ENCODE data around the gene CLCNKB. TPM values are rescaled to one million over a fixed set of nuclear protein-coding genes. Genes with fewer than 3 reads are reported as not detected.

Gene CLCNKB
- total and polyA plus RNA-seq, 2 donors (not counting 3 experiments of a cell fraction or from before 2014, with no cell fraction given), result 0.18 TPM; not detected in 1

DNA sequence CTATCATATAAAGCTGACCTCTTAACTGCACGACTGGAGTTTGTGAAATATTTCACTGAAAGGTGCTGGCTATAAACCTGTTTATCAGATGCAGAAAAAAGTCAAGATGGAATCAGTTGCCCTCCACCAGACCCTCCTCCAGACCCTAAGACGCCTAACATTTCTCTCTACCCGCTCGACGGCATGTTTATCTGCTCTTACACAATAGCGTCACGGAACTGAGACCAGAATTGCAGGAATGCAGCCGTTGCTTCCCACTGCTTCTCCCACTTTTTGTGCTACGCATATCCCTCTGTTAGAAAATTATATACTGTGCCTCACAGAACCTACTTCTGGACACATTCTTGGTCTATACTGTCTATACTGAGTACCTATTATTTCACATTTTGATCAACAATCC, 58.0 kb downstream of the CLCNKB start:
- H3K27me3 ChIP-seq (ENCODE audit: control insufficient read depth in 2 of 2, insufficient read depth in 2 of 2, low read length in 2 of 2), result peaks cover 0 to 6% of the 10 kb centered on the region in 2 experiments
- H4K20me1 ChIP-seq (replicated peaks; ENCODE audit: control insufficient read depth, extremely low read depth, insufficient read depth, low read length), result no peaks in the 10 kb centered on the region
- no peak for TF ChIP-seq FOS (IDR thresholded peaks at IDR 0.05; ENCODE audit: borderline replicate concordance, insufficient read depth, low read length)
- no peak for TF ChIP-seq POLR2AphosphoS5 (IDR thresholded peaks at IDR 0.05; ENCODE audit: insufficient read depth, low read depth, low read length)
- TF ChIP-seq, protein P1, sequence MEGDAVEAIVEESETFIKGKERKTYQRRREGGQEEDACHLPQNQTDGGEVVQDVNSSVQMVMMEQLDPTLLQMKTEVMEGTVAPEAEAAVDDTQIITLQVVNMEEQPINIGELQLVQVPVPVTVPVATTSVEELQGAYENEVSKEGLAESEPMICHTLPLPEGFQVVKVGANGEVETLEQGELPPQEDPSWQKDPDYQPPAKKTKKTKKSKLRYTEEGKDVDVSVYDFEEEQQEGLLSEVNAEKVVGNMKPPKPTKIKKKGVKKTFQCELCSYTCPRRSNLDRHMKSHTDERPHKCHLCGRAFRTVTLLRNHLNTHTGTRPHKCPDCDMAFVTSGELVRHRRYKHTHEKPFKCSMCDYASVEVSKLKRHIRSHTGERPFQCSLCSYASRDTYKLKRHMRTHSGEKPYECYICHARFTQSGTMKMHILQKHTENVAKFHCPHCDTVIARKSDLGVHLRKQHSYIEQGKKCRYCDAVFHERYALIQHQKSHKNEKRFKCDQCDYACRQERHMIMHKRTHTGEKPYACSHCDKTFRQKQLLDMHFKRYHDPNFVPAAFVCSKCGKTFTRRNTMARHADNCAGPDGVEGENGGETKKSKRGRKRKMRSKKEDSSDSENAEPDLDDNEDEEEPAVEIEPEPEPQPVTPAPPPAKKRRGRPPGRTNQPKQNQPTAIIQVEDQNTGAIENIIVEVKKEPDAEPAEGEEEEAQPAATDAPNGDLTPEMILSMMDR (IDR thresholded peaks at IDR 0.05; ENCODE audit: extremely low read depth in 1 of 2, insufficient read depth in 1 of 2, low read depth in 1 of 2, low read length in 2 of 2), result no peak
- TF ChIP-seq, protein P2, sequence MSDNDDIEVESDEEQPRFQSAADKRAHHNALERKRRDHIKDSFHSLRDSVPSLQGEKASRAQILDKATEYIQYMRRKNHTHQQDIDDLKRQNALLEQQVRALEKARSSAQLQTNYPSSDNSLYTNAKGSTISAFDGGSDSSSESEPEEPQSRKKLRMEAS (IDR thresholded peaks at IDR 0.05; ENCODE audit: insufficient read depth, insufficient read length), result no peak
- TF ChIP-seq MYC (IDR thresholded peaks at IDR 0.05; ENCODE audit: low read depth, low read length), result no peak
- TF ChIP-seq JUN (IDR thresholded peaks at IDR 0.05; ENCODE audit: borderline replicate concordance, insufficient read depth, insufficient read length, low read depth), result no peak
- no peak for TF ChIP-seq GATA2 (IDR thresholded peaks at IDR 0.05; ENCODE audit: insufficient read depth, insufficient read length, low read depth, low read length)
- no TSS peak for BruUV-seq (replicated peaks)
- FAIRE-seq (no peak), DNase-seq (ENCODE audit: low read depth, low spot score) (no peak)
- H3K4me3 ChIP-seq (replicated peaks in 1 of 3; ENCODE audit: insufficient read depth in 1 of 3, low read depth in 1 of 3, low read length in 3 of 3), result no peak overlapping the region
- H3K4me1 ChIP-seq (ENCODE audit: control insufficient read depth, extremely low read depth, insufficient read depth, low read length), result no peaks in the 10 kb centered on the region
- no peak overlapping the region for H3K9ac ChIP-seq (replicated peaks; ENCODE audit: extremely low read depth, insufficient read depth, low read length)
- H2AFZ ChIP-seq (ENCODE audit: low read depth, low read length), result no peak overlapping the region
- H3K4me2 ChIP-seq (ENCODE audit: insufficient read depth, low read length), result no peak overlapping the region
- intact Hi-C loops (cut with micrococcal nuclease), result no loop called here
- dilution Hi-C loops (cut with MboI; ENCODE audit: extremely low pct_ligation_motif_present, low sequenced_read_pairs), result no loop called here
- H3K36me3 ChIP-seq (ENCODE audit: control insufficient read depth in 2 of 2, extremely low read depth in 1 of 2, insufficient read depth in 2 of 2, low read length in 2 of 2), result no peaks in the 10 kb centered on the region
- POLR2A ChIA-PET, result no interaction called here
- CTCF ChIA-PET, result no interaction called here
- no peaks in the 10 kb centered on the region for H3K79me2 ChIP-seq (ENCODE audit: control insufficient read depth, insufficient read depth, low read length)
- no peaks in the 10 kb centered on the region for H3K9me1 ChIP-seq (replicated peaks; ENCODE audit: control insufficient read depth, extremely low read depth, insufficient read depth, low read length)
- H3K27ac ChIP-seq (ENCODE audit: insufficient read depth, low read depth, low read length), result no peak overlapping the region
- no peaks in the 10 kb centered on the region for H3K9me3 ChIP-seq (replicated peaks; ENCODE audit: control insufficient read depth, insufficient read depth, low read length)

Other genes starting within 250 kb of the CLCNKB start
- gene UQCRHL, start 236.1 kb upstream of the CLCNKB start, total RNA-seq, result 1.4 and 1.8 TPM in 2 replicates
- 0.64 and 0.92 TPM in 2 replicates for gene UQCRHL, start 236.1 kb upstream of the CLCNKB start, polyA plus RNA-seq
- gene SPEN, start 196.1 kb upstream of the CLCNKB start, total RNA-seq, result 40.3 and 44.4 TPM in 2 replicates
- gene SPEN, start 196.1 kb upstream of the CLCNKB start, polyA plus RNA-seq, result 9.3 and 10.2 TPM in 2 replicates
- 38.5 and 43.9 TPM in 2 replicates for gene ZBTB17, start 67.7 kb upstream of the CLCNKB start, total RNA-seq
- gene ZBTB17, start 67.7 kb upstream of the CLCNKB start, polyA plus RNA-seq, result 72.7 and 76.2 TPM in 2 replicates
- not detected in 2 replicates for gene SRARP, start 39.5 kb upstream of the CLCNKB start, total RNA-seq
- gene SRARP, start 39.5 kb upstream of the CLCNKB start, polyA plus RNA-seq, result not detected in 2 replicates
- gene HSPB7, start 25.7 kb upstream of the CLCNKB start, total RNA-seq, result not detected in 2 replicates
- gene HSPB7, start 25.7 kb upstream of the CLCNKB start, polyA plus RNA-seq, result not detected in 2 replicates
- not detected in 2 replicates for gene CLCNKA, start 21.7 kb upstream of the CLCNKB start, total RNA-seq
- gene CLCNKA, start 21.7 kb upstream of the CLCNKB start, polyA plus RNA-seq, result not detected in 2 replicates
- 0.44 TPM in 1 of 2 replicates, not detected in the other for gene FAM131C, start 29.9 kb downstream of the CLCNKB start, total RNA-seq
- gene FAM131C, start 29.9 kb downstream of the CLCNKB start, polyA plus RNA-seq, result 0.23 and 0.32 TPM in 2 replicates
- 125 and 141 TPM in 2 replicates for gene EPHA2, start 112.3 kb downstream of the CLCNKB start, total RNA-seq
- 147 and 169 TPM in 2 replicates for gene EPHA2, start 112.3 kb downstream of the CLCNKB start, polyA plus RNA-seq
- 6.2 and 9.2 TPM in 2 replicates for gene ARHGEF19, start 168.9 kb downstream of the CLCNKB start, total RNA-seq
- gene ARHGEF19, start 168.9 kb downstream of the CLCNKB start, polyA plus RNA-seq, result 8.0 and 8.4 TPM in 2 replicates
- gene CPLANE2, start 193.4 kb downstream of the CLCNKB start, total RNA-seq, result 3.7 and 3.9 TPM in 2 replicates
- gene CPLANE2, start 193.4 kb downstream of the CLCNKB start, polyA plus RNA-seq, result 4.6 and 5.9 TPM in 2 replicates